ENCODE measurements around the gene PLEKHN1. TPM values are rescaled to one million over a fixed set of nuclear protein-coding genes. Genes with fewer than 3 reads are reported as not detected.
A peak's percentile ranks its signal among the peaks of the same experiment; 100 is the strongest.

PLEKHN1 gene
- total RNA-seq, 4 donors from 2014 or later: 0.14 to 1.4 TPM; not detected in 2

GRCh38 chr1:964691-965525 lies 1.4 kb upstream of the PLEKHN1 start:
- Histone ChIP-seq H3K36me3 (no peaks in the 10 kb centered on the region), H3K27me3 (peaks cover 18% of the 10 kb centered on the region), H3K4me3 (no peak overlapping the region), H3K27ac (no peak overlapping the region), H3K4me1 (peaks cover 14 to 28% (median 22%) of the 10 kb centered on the region in 4 donors), H3K9me3 (no peaks in the 10 kb centered on the region)
- 93% methylated on average over 3 to 37 of the region's 51 CpGs for WGBS, 2 donors (ENCODE audit: low coverage in 1 of 2)
- DNase-seq: no peak
- TF ChIP-seq POLR2A (IDR thresholded peaks at IDR 0.05): no peak
- TF ChIP-seq POLR2AphosphoS5 (IDR thresholded peaks at IDR 0.05): no peak
- TF ChIP-seq EP300 (IDR thresholded peaks at IDR 0.05; ENCODE audit: low read depth): no peak
- no peak for TF ChIP-seq CTCF (IDR thresholded peaks at IDR 0.05)
- intact Hi-C loops (cut with DNase I; ENCODE audit: low total_unique reads) (loop anchor here (5.0 kb wide), 1 partner anchor 53 kb away; no protein-coding TSS in a partner anchor), in situ Hi-C loops (cut with MboI; ENCODE audit: low pct_ligation_motif_present in 1 of 4, low pct_unique_long_range_greater_than_20kb in 1 of 4, low sequenced_read_pairs in 3 of 4) (no loop called here)

GRCh38 chr1:965526-966134 lies 652 bp upstream of the PLEKHN1 start:
- in situ Hi-C loops (cut with MboI; ENCODE audit: low pct_ligation_motif_present in 1 of 4, low pct_unique_long_range_greater_than_20kb in 1 of 4, low sequenced_read_pairs in 3 of 4) (no loop called here), intact Hi-C loops (cut with DNase I; ENCODE audit: low total_unique reads) (loop anchor here (5.0 kb wide), 1 partner anchor 53 kb away; no protein-coding TSS in a partner anchor)
- DNase-seq: no peak
- H3K27me3 ChIP-seq: peaks cover 24% of the 10 kb centered on the region
- H3K4me1 ChIP-seq: peaks cover 12 to 23% (median 18%) of the 10 kb centered on the region in 4 donors
- TF ChIP-seq CTCF (IDR thresholded peaks at IDR 0.05) (no peak), POLR2AphosphoS5 (IDR thresholded peaks at IDR 0.05) (no peak), EP300 (IDR thresholded peaks at IDR 0.05; ENCODE audit: low read depth) (no peak), POLR2A (IDR thresholded peaks at IDR 0.05) (no peak)
- H3K4me3 ChIP-seq: no peak overlapping the region
- no peaks in the 10 kb centered on the region for H3K9me3 ChIP-seq
- WGBS, 2 donors (ENCODE audit: low coverage in 1 of 2): 81 to 85% methylated on average over 4 to 26 of the region's 26 CpGs
- H3K27ac ChIP-seq: peak overlapping the region in 2 of 4 donors; percentile 72 to 76
- H3K36me3 ChIP-seq: no peaks in the 10 kb centered on the region

GRCh38 chr1:966704-967300 lies 520 bp downstream of the PLEKHN1 start:
- intact Hi-C loops (cut with DNase I; ENCODE audit: low total_unique reads): loop anchor here (5.0 kb wide), 1 partner anchor 55 kb away; no protein-coding TSS in a partner anchor

More at GRCh38 chr1:966704-967300, 520 bp downstream of the PLEKHN1 start:
- Histone ChIP-seq H3K36me3 (no peaks in the 10 kb centered on the region), H3K9me3 (no peaks in the 10 kb centered on the region), H3K4me3 (peak overlapping the region; percentile 17 to 69 (median 52)), H3K27me3 (peaks cover 35% of the 10 kb centered on the region), H3K27ac (peak overlapping the region; percentile 72 to 78 (median 75)), H3K4me1 (peaks cover 12 to 16% (median 15%) of the 10 kb centered on the region in 4 donors)
- DNase-seq: peak; percentile 85
- in situ Hi-C loops (cut with MboI; ENCODE audit: low pct_ligation_motif_present in 1 of 4, low pct_unique_long_range_greater_than_20kb in 1 of 4, low sequenced_read_pairs in 3 of 4): no loop called here
- no peak for TF ChIP-seq CTCF (IDR thresholded peaks at IDR 0.05)
- no peak for TF ChIP-seq EP300 (IDR thresholded peaks at IDR 0.05; ENCODE audit: low read depth)
- TF ChIP-seq POLR2A (IDR thresholded peaks at IDR 0.05): no peak
- TF ChIP-seq POLR2AphosphoS5 (IDR thresholded peaks at IDR 0.05): peak; percentile 46 to 63 (median 62)
- WGBS, 2 donors (ENCODE audit: low coverage in 1 of 2): 0% methylated on average over 17 of the region's 60 CpGs; no CpG with 5 or more reads in 1 of the 2 donors

Data from transverse colon (tissue), 4 donors.